Measurements from ENCODE around the gene VWCE. TPM values are rescaled to one million over a fixed set of nuclear protein-coding genes. Genes with fewer than 3 reads are reported as not detected.
A peak's percentile ranks its signal among the peaks of the same experiment; 100 is the strongest.

The VWCE gene, protein sequence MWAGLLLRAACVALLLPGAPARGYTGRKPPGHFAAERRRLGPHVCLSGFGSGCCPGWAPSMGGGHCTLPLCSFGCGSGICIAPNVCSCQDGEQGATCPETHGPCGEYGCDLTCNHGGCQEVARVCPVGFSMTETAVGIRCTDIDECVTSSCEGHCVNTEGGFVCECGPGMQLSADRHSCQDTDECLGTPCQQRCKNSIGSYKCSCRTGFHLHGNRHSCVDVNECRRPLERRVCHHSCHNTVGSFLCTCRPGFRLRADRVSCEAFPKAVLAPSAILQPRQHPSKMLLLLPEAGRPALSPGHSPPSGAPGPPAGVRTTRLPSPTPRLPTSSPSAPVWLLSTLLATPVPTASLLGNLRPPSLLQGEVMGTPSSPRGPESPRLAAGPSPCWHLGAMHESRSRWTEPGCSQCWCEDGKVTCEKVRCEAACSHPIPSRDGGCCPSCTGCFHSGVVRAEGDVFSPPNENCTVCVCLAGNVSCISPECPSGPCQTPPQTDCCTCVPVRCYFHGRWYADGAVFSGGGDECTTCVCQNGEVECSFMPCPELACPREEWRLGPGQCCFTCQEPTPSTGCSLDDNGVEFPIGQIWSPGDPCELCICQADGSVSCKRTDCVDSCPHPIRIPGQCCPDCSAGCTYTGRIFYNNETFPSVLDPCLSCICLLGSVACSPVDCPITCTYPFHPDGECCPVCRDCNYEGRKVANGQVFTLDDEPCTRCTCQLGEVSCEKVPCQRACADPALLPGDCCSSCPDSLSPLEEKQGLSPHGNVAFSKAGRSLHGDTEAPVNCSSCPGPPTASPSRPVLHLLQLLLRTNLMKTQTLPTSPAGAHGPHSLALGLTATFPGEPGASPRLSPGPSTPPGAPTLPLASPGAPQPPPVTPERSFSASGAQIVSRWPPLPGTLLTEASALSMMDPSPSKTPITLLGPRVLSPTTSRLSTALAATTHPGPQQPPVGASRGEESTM
- polyA plus RNA-seq (ENCODE audit: insufficient read length in 12 of 12): 1 to 10 TPM in 10 of 12 donors, not detected in 2; 3.5 to 9.0 (median 5.2) TPM
- long read RNA-seq, donor 1, partial matches to known transcripts: 0 of 1 reads
- long read RNA-seq, donor 1, other reads (novel, unspliced or antisense): 0 of 1 reads
- long read RNA-seq, donor 2: 0 reads
- long read RNA-seq, donor 3, partial matches to known transcripts: 0 of 1 reads
- long read RNA-seq, donor 3, other reads (novel, unspliced or antisense): 0 of 1 reads
- long read RNA-seq, donor 4: 0 reads
- long read RNA-seq, donor 5: 0 reads
- long read RNA-seq, donor 6: 0 reads
- long read RNA-seq, donor 7: 0 reads
- long read RNA-seq, donor 8: 0 reads
- long read RNA-seq, donor 9: 0 reads
- long read RNA-seq, donor 10: 0 reads
- long read RNA-seq, donor 11: 0 reads

DNA sequence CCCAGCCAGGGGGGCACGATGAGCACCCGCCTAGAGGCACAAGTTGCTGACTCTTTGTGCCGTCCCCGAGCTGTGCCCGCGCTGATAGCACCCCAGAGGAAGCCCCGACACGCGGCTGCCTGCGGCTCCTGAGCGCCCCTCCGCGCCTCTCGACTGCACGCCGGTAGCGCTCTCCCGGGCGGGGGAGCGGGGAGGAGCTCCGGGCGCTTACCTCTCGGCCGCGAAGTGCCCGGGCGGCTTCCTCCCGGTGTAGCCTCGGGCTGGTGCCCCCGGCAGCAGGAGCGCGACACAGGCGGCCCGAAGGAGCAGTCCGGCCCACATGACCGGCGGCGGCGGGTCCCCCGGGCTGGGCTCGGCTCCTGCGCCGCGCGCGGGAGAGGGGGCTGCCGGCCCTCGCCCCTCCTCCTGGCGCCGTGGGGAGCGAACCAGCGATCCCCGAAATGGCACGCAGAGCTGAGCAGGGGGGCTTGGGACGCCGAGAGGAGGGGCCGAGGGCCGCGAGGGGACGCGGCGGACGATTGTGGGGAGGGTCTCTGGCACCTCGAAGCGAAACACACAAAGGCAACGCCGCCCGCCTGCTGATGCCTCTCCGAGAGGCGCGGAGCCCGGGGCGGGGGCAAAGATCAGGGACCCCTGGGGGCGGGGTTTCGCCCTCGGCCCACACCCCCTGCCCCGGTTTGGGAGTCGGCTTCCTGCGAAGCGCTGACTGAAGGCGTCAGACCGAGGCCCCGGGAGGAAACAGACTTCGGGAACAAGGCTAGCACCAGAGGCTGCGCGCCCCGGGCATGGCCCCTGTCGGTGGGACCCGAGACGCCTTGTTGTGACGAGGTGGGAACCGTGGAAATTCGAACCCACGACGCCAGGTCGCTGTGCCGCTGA, at the start of gene VWCE:
TSS of gene VWCE (minus strand) at position 600 of the 879 bp plus-strand sequence. CDS start at position 321, 279 bp downstream.
- DNase-seq: peak; percentile 52

DNA sequence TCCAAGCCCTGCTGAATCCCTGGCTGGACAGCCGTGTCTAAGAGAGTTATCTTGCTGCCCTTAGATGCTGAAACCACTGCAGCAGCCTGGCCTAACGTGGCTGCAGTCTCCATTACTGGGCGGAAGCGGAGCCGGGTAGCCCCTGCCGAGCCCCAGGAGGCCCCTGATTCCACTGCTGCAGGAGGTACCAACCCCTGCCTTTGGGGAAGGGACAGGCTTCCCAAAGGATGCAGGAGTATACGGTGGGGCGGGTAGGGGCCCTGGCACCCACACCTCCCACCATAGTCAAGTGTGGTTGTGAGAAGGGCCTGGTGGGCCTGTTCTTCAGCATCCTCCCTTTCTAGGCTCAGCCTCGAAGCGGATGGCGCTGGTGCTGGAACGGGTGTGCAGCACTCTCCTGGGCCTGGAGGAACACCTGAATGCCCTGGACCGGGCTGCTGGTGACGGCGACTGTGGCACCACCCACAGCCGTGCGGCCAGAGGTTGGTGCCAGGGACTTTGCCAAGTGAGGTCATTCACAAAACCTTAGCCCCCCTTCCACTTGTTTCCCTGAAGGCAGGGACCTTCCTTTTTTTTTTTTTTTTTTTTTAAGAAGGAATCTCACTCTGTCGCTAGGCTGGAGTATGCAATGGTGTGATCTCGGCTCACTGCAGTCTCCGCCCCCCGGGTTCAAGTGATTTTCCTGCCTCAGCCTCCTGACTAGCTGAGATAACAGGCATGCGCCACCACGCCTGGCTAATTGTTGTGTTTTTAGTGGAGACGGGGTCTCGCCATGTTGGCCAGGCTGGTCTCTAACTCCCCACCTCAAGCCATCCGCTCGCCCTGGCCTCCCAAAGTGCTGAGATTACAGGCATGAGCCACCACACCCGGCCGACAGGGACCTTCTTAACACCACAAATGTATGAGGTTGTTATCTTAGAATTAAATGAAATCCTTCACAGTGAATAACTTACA, 49.0 kb upstream of the VWCE start:
- DNase-seq: no peak

DNA sequence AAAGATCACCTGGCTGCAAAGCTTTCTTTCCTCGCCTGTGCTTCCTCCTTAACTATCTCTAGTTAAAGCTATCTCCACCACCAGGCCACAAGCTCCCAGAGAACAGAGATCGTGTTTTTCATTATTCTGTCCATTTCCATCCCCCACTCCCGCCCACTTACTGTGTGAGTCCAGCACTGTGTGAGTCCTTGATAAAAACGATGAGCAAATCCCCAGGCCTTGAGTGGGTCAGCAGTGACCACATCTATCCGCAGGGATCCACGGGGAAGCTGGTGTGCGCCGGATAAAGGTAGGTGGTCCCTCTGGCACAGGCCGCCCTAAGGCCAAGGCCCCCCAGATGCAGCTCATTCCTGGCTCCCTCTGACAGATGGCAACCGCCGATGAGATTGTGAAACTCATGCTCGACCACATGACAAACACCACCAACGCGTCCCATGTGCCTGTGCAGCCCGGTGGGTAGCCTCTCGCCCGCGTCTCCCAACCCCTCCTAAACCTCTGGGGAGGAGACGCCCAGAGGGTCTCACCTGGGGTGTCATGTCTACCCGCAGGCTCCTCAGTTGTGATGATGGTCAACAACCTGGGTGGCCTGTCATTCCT, 47.2 kb upstream of the VWCE start:
- DNase-seq: no peak

DNA sequence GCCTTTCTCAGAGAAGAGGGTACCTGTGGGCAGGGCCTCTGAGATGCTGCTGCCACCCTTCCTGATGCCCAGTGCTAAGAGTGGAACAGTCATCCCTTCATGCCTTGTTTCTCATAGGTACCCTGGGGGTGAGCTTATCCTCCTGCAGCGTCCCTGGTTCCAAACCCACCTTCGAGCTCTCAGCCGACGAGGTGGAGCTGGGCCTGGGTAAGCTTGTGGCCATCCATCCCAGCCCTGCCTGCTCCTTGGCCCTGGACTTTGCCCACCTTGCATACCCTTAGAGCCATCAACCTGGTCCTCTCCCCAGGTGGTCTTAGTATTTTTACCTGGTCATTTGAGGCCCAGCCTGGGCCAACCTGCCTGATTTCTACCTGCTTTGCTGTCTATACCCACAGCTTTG, 46.6 kb upstream of the VWCE start:
- no peak for DNase-seq

DNA sequence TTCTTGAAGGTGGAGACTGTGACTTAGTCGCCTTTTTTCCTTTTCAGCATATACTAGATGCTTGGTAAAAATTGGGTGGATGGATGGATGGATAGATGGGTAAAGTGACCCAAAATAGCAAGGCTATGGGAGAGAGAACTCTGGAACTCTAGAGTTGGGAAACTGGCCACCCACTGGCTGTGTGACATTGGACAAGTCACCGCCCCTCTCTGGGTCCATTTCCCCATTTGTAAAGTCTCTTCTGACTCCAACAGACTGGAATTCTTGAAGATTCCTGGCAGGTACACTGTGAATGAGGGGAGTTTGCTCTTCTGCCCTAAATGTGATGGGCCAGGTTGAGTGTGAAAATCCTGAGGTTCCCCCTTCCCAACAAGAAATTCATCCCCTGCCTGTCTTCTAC, 45.9 kb upstream of the VWCE start:
- DNase-seq: no peak

DNA sequence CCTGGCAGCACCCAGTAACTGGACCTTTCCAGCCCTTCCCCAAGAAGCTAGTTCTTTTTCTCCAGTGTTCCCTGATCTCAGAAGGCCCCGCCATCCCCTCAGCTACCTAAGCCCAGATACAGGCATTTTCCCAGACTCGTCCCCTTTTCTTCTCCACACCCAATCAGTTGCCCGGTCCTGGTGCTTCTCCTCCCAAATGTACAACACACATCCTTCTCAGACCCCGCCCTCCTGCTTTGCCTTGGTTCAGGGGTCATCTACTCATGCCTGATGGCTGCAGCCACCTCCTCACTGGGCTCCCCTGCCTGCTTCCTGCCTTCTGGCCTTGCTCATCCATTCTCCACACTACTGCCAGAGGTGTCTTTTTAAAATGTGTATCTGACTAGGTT, 44.4 kb upstream of the VWCE start:
- DNase-seq: no peak

DNA sequence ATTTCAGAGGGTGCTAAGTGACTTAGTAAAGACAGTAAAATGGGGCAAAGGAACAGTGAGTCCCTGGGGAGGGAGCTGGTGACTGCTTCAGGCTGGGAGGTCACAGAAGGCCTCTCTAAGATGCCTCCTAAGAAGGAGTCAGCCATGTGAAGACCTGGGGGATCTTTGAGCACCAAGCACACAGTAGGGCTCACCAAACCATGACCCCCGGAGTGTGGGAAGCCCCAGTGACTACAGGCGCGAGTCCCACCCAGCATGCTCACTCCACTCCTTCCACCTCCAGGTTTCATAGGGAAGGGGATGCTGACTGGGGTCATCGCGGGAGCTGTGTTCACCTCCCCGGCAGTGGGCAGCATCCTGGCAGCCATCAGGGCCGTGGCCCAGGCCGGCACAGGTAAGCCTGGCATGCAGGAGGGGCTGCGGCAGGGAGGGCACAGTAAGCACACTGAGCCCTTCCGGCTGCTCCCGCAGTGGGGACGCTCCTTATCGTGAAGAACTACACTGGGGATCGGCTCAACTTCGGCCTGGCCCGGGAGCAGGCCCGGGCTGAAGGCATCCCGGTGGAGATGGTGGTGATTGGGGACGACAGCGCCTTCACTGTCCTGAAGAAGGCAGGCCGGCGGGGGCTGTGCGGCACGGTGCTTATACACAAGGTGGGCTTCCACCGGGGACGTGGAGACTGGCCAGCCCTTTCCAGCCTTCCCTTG, 43.8 kb upstream of the VWCE start:
- no peak for DNase-seq

DNA sequence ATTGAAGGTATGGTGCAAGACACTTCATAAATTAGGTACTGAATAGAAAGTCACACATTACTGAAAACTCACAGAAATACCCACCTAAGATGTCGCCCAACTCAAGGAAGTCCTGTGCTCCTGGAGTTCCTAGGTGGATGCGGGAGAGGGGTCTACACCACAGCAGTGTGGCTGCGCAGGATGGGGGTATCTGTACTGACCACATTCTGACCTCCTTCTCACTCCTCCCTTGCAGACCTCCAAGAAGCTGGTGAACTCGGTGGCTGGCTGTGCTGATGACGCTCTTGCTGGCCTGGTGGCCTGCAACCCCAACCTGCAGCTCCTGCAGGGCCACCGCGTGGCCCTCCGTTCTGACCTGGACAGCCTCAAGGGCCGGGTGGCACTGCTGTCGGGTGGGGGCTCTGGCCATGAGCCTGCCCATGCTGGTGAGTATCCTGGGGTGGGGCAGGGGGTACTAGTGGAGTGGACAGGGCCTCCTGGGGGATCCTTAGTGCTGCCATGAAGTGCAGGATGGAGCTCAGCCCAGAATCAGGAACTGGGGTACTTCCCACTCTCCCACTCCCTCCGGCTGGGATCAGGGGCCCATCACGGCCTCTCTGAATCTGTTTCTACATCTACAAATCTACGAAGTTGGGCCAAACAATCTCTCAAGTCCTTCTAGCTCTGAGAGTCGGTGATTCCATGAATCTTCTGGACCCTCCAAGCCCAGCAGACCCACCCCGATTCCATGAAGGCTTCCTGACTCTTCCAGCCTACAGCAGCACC, 42.8 kb upstream of the VWCE start:
- no peak for DNase-seq

DNA sequence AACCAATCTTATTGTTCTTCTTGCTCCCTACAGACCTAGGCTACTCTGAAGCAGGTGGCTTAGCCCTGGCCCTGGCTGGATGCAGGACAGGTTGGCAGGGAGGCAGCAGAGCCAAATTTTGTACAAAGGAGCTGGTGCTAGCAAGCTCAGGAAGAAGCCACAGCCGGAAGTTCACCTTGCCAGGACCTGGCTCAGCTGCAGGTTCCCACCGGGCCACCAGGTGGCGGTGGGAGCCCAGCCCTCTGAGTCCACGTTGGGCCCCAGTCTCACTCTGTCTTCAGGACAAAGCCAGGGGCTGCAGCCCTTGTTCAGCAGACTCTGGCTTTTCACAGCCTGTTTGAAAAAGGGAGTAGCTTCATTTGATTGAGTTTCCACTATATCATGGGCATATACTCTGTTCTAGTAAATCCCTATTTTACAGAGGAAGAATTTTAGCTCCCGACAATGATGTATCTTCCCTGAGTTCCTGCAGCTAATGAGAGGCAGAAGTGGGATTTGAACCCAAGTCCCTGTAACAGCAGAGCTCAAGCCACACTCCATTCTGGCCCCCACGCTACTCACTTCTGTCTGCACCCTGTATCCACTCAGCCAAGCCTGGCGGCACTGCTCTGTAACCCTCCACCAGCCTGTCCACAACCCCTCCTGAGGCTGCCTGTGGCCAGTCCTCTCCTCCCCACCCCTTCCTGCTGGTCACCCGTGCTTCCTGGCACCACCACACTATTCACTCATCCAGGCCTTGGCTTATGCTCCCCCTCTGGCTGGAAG, 41.2 kb upstream of the VWCE start:
- peak; percentile 80 for DNase-seq

DNA sequence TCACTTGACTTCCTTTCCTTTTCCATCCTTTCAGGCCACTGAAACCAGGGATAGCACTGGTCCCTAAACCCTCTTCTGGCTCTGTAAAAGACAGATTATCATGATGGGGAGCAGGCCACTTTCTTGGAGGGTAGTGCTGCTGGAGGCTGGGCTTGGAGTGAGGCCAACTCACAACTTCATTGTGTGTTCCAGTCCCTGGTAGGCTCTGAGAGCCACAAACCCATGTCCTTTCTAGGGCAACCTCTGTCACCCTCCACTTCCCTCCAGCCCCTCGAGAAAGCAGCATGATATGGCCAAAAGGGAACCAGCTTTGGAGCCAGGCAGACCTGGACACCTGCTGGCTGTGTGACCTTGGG, 40.2 kb upstream of the VWCE start:
- DNase-seq: no peak

DNA sequence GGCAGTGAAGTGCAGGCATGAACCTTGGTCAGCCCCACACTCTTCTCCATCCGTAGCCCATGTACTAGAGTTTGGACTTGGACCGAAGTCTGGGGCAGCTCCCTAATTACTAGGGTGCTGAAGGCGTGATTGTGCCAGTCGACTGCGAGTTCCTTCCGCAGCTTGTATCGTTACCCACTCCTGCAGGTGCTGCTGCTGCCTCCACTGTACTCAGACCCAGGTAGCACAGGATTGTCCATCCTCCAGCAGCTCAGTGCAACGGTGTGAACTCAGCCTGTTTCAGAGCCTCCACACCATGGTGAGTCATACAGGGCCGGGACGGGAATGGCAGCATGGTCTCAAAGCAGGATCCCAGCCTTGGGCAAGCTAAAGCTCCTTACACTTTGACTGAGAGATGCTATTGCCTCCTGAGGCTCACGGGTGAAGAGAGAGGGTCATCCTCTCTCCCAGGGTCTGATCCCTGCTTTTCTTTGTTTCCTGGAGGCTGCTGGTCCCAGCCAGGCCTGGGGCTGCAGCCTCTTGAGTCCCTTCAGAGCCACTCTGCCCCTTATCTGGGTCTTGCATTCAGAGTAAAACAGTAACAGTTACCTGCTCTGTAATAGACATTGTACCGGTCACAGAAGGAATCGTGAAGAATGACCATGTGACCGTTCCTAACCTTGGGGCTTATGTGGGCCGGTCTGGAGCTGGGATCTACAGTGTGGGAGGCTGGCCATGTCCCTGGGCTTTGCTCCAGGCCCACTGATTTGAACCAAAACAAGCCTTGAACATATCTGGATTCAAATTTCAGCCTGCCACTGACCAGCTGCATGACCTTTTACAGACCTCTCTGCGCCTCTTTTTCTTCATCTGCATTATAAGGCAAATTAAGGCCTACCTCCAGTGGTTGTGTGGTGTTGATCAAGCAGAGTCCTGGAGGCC, 39.6 kb upstream of the VWCE start:
- DNase-seq: no peak

DNA sequence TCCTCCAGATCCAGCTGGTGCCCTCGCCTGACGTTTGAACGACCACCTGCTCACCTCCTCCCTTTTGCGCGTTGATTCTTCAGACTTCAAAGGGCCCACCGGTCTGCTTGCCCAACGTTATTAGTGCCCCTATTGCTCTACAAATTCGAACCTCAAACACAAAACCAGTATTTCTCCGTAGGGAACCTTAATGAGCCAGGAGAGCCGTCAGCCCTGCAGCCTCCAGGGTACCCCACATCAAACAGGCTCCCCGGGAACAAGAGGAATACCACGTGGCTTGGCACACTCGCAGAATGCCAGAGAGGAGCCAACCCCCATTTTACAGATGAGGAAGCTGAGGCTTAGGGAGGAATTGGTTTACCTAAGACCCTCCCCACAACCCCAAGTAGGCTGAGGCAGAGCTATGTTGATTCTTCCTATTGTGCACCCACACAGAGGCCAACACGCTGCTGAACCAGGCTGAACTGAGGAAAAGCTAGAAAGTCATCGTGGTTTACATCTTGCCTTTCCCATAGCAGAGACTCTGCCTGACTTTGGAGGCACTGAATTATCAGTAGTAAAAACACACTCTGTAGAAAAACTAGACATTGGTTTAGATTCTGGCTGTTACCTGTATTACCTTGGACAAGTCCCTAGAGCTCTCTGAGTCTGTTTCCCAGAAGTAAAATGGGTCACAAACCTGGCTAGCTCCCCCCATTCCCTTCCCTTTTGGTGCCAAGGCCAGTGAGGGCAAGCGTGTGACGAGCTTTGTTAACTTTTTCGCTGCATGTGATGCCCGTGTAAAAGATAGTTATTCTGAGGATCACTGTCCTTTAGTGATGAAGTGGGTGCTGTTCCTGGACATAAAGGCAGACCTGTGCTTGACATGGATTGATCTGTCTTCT, 38.7 kb upstream of the VWCE start:
- no peak for DNase-seq

DNA sequence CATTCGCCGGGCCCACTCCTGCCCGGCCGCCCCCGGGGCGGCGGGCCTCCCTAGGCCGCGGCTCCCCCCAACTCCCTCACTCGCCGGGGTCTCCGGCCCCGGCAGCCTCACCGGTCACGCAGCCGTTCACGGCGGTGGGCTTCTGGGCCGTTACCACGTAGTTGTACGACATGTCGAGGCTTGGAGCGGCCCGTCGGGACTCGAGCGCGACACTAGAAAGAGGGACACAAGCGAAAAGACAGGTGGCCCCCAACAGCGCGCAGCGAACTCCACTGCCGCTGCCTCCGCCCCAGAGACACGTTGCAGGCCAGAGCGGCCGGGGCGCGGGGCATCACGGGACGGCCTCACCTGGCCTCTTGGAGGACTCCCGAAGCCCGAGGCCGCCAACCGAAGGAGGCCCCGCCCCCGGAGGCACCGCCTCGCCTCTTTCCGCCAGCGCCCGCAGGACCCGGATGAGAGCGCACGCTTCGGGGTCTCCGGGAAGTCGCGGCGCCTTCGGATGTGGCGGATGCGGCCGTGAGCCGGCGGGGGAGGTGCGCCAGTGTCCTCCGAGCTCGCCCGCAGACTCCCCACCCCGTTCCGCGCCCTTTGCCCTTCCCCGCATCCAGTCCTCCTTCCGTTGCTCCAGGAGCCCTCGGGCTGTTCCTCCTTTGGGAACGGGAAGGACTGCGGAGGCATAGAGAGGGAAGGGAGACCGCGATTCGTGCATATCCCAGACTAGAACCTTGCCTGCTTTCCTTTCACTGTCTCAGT, 37.9 kb upstream of the VWCE start, which contains the start of the genes DDB1 and TKFC:
TSS of gene DDB1 (minus strand) at position 309 of the 753 bp plus-strand sequence. CDS start at position 172, 137 bp downstream.
TSS of gene TKFC (plus strand) at position 432 of the 753 bp plus-strand sequence. CDS start 1,501 bp downstream, outside the sequence.
- DNase-seq: peak; percentile 95
